CD1c-positive myeloid dendritic cell (primary cell): Measurements from ENCODE around the gene RCSD1.

Experiments used
- DNase-seq: peaks from one replicate; pipeline ENCODE4 v3.0.0-alpha.2; 2016; ENCODE audit errors: extremely low spot score

The RCSD1 gene

DNA sequence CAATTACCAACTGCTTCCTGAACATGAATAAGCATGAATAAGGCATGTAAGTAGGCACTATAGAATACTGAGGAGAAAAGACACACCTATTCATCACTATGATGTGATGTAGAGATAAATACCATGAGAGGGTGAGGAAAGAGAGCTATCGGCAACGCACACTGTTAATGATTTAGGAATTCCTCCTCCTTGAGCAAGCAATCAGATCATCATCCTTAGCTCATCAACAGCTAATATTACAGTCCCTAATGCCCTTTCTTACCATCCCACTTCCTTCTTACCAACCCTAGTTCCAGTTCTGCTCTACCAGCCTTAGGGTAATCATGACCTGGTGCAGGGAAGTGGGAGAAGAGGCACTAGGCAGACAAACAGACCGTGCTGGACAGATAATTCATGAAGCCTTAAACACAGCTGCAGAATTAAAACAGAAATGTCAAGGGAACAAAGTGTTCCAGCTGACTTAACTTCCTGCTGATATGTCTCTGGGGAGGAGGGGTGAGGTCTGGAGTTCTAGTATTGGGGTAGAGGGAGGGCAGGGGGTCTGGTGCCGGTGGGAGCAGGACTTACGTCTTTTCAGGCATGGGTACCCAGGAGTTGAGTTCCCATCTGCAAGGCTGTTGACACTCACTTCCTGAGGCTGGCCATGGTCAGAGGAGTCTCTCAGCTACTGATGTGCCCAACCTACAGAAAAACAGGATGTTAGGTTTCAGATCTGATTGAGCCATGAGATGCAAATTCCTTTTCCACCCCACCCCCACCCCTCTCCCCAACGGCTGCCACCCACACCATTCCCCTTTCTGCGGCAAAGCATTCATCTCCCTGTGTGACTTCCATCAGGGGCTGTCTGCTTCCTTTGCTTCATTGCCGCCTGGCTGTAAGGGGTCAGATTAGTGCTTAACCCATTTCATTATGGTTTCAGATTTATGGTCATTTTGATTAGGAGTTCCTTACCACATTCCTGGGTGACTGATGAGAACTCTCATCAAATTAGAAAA, 12.6 kb upstream of the RCSD1 start:
- DNase-seq = peak; percentile 83

GRCh38 chr1:167618366-167618765, 11.7 kb upstream of the RCSD1 start:
- no peak for DNase-seq

- DNase-seq = no peak
These were observed 11.2 kb upstream of the RCSD1 start for GRCh38 chr1:167618789-167619188.

GRCh38 chr1:167620002-167620401, 10.0 kb upstream of the RCSD1 start:
- no peak for DNase-seq

- no peak for DNase-seq
These were observed 8.2 kb upstream of the RCSD1 start for GRCh38 chr1:167621780-167622313.

- no peak for DNase-seq
These were observed 6.1 kb upstream of the RCSD1 start for GRCh38 chr1:167623951-167624350.

GRCh38 chr1:167625040-167625823, 4.8 kb upstream of the RCSD1 start:
- no peak for DNase-seq

GRCh38 chr1:167627615-167627864, 2.5 kb upstream of the RCSD1 start:
- DNase-seq = peak; percentile 78

- peak; percentile 29 for DNase-seq
These were observed 2.0 kb upstream of the RCSD1 start for GRCh38 chr1:167627865-167628641.

GRCh38 chr1:167628741-167629515, 1.1 kb upstream of the RCSD1 start:
- no peak for DNase-seq

DNA sequence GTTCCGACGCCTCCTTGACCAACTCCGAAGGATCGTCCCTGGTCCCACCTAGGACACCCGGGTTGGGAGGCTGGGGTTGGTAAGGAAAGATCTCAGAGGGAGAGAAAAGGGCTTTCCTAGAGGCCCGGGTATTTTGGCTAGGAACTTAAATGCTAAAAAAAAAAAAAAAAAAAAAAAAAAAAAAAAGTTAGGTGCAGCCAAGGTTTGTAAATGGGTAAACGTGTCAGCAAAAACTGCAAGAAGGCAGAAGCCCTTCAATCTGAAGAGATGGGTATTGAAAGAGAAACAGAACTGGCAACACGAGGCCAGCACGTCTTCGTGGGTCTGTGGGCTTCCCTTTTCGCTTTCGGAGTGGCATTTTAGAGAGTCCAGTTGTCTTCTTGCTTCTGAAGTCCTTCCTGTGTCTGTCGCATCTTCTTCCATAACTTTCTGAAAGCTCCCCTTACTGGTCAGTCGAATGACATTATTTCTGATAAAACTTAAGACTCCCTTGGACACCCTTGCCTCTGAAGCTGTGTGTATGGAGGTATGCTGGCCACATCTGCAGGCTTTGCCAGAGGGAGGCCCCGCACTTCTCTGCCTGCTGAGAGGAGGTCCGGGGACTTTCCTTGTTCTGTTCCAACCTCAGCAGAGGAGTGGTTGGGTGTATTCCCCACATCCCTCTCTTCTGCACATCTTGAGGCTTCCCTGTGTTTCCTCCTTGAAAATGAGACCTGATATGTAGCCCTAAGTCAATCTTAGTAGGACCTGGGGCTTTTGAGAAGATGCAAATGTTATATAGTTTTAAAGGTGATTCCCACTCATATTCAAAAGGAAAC, 745 bp downstream of the RCSD1 start:
- DNase-seq = peak; percentile 63

DNA sequence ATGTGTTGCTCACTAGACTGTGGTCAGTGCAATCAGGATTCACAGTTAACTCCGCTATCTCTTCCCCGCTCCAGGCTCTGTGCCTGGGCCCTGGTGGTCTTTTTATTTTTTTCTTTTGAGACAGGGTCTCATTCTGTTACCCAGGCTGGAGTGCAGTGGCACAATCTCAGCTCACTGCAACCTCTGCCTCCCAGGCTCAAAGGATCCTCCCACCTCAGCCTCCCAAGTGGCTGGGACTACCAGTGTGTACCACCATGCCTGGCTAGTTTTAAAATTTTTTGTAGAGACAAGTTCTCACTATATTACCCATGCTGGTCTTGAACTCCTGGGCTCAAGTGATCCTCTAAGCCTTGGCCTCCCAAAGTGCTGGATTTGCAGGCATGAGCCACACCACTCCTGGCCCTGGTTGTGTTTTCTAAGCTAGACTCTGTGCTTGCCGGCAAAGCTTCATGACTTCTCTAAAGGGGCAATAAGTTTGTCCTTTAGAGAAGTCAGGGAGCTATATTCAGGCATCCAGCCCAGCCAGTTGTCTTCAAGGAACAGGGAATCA, 1.4 kb downstream of the RCSD1 start:
- no peak for DNase-seq

- peak; percentile 65 for DNase-seq
These were observed 2.0 kb downstream of the RCSD1 start for GRCh38 chr1:167631936-167632614.

- DNase-seq = no peak
These were observed 3.4 kb downstream of the RCSD1 start for GRCh38 chr1:167633258-167633944.

GRCh38 chr1:167634435-167634834, 4.4 kb downstream of the RCSD1 start:
- no peak for DNase-seq

DNA sequence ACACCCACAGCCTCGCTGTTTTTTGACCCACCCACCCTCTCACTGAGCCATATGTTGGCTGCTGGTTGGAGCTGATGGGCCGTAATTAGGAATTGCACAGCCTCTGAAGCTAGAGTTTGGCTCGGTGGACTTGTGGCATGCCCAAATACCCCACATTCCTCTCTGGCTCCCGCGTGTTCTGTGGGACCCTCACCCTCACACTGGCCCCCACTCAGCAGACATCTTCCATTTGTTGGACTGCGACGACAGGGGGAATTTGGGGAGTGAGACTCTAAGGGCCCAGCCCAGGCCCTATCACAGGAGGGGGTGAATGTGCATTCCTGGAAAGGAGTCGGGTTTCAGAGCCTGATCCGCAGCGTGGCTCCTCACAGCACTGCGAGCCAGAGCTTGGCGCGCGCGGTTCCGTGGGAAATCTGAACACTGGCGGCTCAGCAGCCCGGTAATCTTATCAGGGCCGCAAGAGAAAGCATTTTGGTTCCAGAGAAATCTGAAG, 5.2 kb downstream of the RCSD1 start:
- no peak for DNase-seq

- DNase-seq = no peak
These were observed 5.9 kb downstream of the RCSD1 start for GRCh38 chr1:167635941-167636340.

DNA sequence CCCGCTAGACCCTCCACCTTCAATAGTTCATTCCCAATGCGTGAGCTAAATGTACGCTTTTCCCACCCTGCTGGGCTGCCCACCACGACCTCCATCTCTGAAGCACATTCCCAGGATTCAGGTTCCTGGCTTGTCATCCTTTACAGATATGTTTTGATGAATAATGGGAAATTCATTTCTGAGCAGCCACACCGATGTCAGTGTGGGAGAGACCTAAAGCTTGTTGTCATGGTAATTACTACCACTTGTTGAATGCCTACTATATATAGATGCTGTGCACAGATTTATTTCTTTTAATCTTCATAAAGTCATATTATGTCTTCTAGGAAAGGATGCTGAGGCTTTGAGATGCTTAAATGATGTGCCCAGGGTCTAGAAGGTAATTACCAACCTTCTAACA, 8.0 kb downstream of the RCSD1 start:
- no peak for DNase-seq

GRCh38 chr1:167640051-167640450, 10.0 kb downstream of the RCSD1 start:
- DNase-seq = no peak
